Pancreas (tissue), 10 donors: ENCODE results near the gene RET. TPM values are rescaled to one million over a fixed set of nuclear protein-coding genes. Genes with fewer than 3 reads are reported as not detected.

Experiments used
- ATAC-seq, 4 donors: fragments of 200-7000 bp; cut with Tn5 transposase; one replicate each; pipeline versions ENCODE4 v1.8.0 to v1.9.1; 2020; ENCODE audit warnings: mild to moderate bottlenecking in 4 of 4, moderate library complexity in 4 of 4
- DNase-seq, 6 donors: peaks; one replicate each; pipeline ENCODE4 v3.0.0-alpha.2; 2020
- FAIRE-seq: peaks from 2 replicates; lab custom pipeline; 2012; peaks lifted over from hg19 to GRCh38; lab: Jason Lieb, UNC
- H3K27ac ChIP-seq, 4 donors: fragments of 200-600 bp; sonication (generic); 1 replicate in 3 of 4; 2 replicates in 1 of 4; pipeline versions ENCODE4 v1.5.0 to v1.8.0; 2020
- H3K27me3 ChIP-seq, 4 donors: fragments of 200-600 bp; one replicate each; pipeline ENCODE4 v1.8.0; 2021
- H3K36me3 ChIP-seq, 3 donors: fragments of 200-600 bp; sonication (generic) in 1 of 3; one replicate each; pipeline versions ENCODE4 v1.5.0 to v1.8.0; 2020 to 2021
- H3K4me1 ChIP-seq, 3 donors: fragments of 200-600 bp; one replicate each; pipeline ENCODE4 v1.8.0; 2021
- H3K4me3 ChIP-seq, 4 donors: fragments of 200-600 bp; sonication (generic) in 2 of 4; one replicate each; pipeline versions ENCODE4 v1.5.0 to v1.8.0; 2020 to 2021
- H3K9me3 ChIP-seq, 4 donors: fragments of 200-600 bp; one replicate each; pipeline ENCODE4 v1.8.0; 2021
- CTCF ChIP-seq, 4 donors: fragments of 200-600 bp; sonication (generic) in 3 of 4; IDR thresholded peaks; one replicate each; pipeline versions ENCODE4 v1.5.0 to v1.8.0; 2021; ENCODE audit warnings: antibody characterized with exemption in 4 of 4
- WGBS, 2 donors: extraction: QIAGEN DNeasy Blood & Tissue Kit; methylation state at CpG; one replicate each; pipeline ENCODE4 v1.1.7; 2013; 5-methylcytosine and 5-hydroxymethylcytosine counted together
- intact Hi-C, 3 donors: fragments of 100-400 bp; cut with DNase I; formaldehyde crosslinking; loops; one replicate each; pipeline versions ENCODE4 v1.11.1 to v1.14.2; 2022
- polyA plus RNA-seq, 2 donors: library from polyadenylated mRNA; stranded (reverse); fragments of 200-250 nt; gene quantifications; one replicate each; pipeline ENCODE4 v1.2.3, GENCODE V29; 2013
- total RNA-seq, 6 donors: library from RNA; stranded (reverse); fragmentation: NEBNext Ultra II Directional in 4 of 6; extraction: Animal tissue kit (Norgen Biotek cat#: 25700) in 4 of 6; gene quantifications; one replicate each; pipeline versions ENCODE4 v1.2.1 to v1.2.4, GENCODE V29; 2021 to 2023
- donor health status: healthy with polysubstance abuse.
- donor health status: DM: no; HTN: no; CAD: no; lungs with moderate emphysema.
- donor health status: DM: no; HTN: no; CAD: no.
- donor health status: control.
- donor health status: control.
- donor health status: Bipolar disorder and iron deficiency.
- donor health status: DM: yes; HTN: yes; CAD: no.
- donor health status: DM: no; HTN: no; CAD: no.
- donor health status: DM: no; HTN: no; CAD: no.
- donor health status: DM: yes; HTN: yes; CAD: no.

Gene RET
- total and polyA plus RNA-seq, 8 donors = 0.32 to 4.4 (median 0.83) TPM

DNA sequence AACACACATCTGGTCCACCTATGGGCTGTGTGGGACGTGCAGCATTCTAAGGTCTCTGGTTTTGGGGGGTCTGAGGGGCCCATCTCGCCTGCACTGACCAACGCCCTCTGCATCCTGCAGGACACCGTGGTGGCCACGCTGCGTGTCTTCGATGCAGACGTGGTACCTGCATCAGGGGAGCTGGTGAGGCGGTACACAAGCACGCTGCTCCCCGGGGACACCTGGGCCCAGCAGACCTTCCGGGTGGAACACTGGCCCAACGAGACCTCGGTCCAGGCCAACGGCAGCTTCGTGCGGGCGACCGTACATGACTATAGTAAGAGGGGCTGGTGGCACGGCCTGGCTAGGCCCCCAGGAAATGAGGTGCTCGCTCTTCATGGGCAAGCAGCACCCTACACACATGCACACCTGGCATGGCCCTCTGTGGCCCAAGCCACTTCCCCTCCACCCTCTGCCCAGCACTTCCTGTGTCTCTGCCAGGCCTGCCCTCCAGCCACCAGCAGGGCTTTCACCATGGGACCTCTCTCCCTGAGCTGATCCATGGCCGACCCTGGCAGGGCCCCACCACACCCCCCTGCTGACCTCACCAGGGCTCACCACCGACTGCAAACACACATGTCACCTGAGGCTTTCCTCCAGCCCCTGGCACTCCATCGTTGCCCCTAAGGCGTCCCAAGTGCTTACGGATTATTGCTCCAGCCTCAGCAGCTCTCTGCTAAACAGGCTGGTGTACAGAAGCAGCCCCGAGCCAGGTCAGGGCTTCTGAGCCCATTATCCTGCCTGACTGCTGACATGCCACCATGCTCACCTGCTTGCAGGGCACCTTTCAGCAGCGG, 29.6 kb downstream of the RET start:
- H3K27ac ChIP-seq = no peak overlapping the region
- FAIRE-seq (no peak), ATAC-seq (no peak), DNase-seq (peak in 2 of 6 donors; percentile 27 to 72)
- H3K4me1 ChIP-seq = peaks cover 0 to 5% (median 3%) of the 10 kb centered on the region in 3 donors
- no peak for TF ChIP-seq CTCF (IDR thresholded peaks at IDR 0.05)
- H3K9me3 ChIP-seq = no peaks in the 10 kb centered on the region
- intact Hi-C loops = loop anchor here in 1 of 3 donors (5.0 kb wide), 1 partner anchor 239 kb away; no protein-coding TSS in a partner anchor
- H3K27me3 ChIP-seq = no peaks in the 10 kb centered on the region
- H3K36me3 ChIP-seq = no peaks in the 10 kb centered on the region
- 79 to 88% methylated on average over 28 of the region's 28 CpGs for WGBS, 2 donors
- no peak overlapping the region for H3K4me3 ChIP-seq

- Histone ChIP-seq H3K9me3 (no peaks in the 10 kb centered on the region), H3K36me3 (no peaks in the 10 kb centered on the region), H3K27me3 (no peaks in the 10 kb centered on the region), H3K4me3 (no peak overlapping the region), H3K4me1 (peaks cover 0 to 5% (median 3%) of the 10 kb centered on the region in 3 donors), H3K27ac (no peak overlapping the region)
- intact Hi-C loops = loop anchor here in 1 of 3 donors (5.0 kb wide), 1 partner anchor 242 kb away; no protein-coding TSS in a partner anchor
- FAIRE-seq = no peak
- TF ChIP-seq CTCF (IDR thresholded peaks at IDR 0.05) = no peak
- 83 to 96% methylated on average over 12 of the region's 12 CpGs for WGBS, 2 donors
- DNase-seq = peak in 2 of 6 donors; percentile 9 to 45
- no peak for ATAC-seq
These were observed 32.1 kb downstream of the RET start for GRCh38 chr10:43108951-43109350.

DNA sequence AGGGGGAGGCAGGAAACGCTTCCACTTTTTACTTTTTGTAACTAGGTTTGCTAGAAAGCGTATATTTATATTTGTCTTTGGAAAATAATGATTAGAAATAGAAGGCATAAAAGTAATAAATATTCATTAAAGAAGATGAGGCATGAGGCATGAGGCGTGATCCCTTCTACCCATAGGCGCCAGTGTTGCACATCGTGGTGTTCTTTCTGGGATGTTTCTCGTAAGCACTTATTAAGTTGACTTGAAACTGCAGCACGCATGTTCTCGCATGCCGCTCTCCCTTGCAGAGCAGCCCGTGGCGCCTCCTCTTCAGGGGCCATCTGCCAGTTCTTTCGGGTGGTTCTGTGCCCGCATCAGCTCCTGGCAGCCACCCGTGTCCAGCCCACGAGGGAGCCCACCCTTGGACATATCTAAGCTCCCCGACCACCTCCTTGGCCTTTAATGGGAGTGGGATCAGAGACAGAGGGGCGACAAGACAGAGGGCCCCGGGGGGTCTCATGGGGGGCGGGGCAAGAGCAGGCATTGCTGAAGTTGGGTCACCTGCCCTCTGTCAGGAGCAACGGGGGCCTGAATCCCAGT, 32.9 kb downstream of the RET start:
- DNase-seq (peak in 2 of 6 donors; percentile 10 to 33), FAIRE-seq (no peak), ATAC-seq (no peak)
- no peak overlapping the region for H3K27ac ChIP-seq
- WGBS, 2 donors = 69 to 80% methylated on average over 20 of the region's 20 CpGs
- TF ChIP-seq CTCF (IDR thresholded peaks at IDR 0.05) = no peak
- H3K36me3 ChIP-seq = no peaks in the 10 kb centered on the region
- intact Hi-C loops = loop anchor here in 2 of 3 donors (5.0 to 10.0 kb wide), 2 partner anchors 235 to 242 kb away; no protein-coding TSS in a partner anchor
- no peak overlapping the region for H3K4me3 ChIP-seq
- H3K27me3 ChIP-seq = no peaks in the 10 kb centered on the region
- peaks cover 0 to 4% (median 3%) of the 10 kb centered on the region in 3 donors for H3K4me1 ChIP-seq
- no peaks in the 10 kb centered on the region for H3K9me3 ChIP-seq

- WGBS, 2 donors = 66 to 71% methylated on average over 7 of the region's 7 CpGs
- intact Hi-C loops = loop anchor here in 1 of 3 donors (10.0 kb wide), 1 partner anchor 236 kb away; no protein-coding TSS in a partner anchor
These were observed 33.6 kb downstream of the RET start for GRCh38 chr10:43110338-43111071.

More at GRCh38 chr10:43110338-43111071, 33.6 kb downstream of the RET start:
- H3K4me3 ChIP-seq = no peak overlapping the region
- peak in 3 of 6 donors; percentile 19 to 62 (median 48) for DNase-seq
- no peak for FAIRE-seq
- H3K9me3 ChIP-seq = no peaks in the 10 kb centered on the region
- peaks cover 0 to 2% (median 0%) of the 10 kb centered on the region in 3 donors for H3K4me1 ChIP-seq
- H3K36me3 ChIP-seq = no peaks in the 10 kb centered on the region
- no peak for TF ChIP-seq CTCF (IDR thresholded peaks at IDR 0.05)
- H3K27me3 ChIP-seq = no peaks in the 10 kb centered on the region
- no peak overlapping the region for H3K27ac ChIP-seq
- ATAC-seq = peak in 1 of 4 donors; percentile 46
